HepG2 (cell line): ENCODE measurements around the gene AGER. TPM values are rescaled to one million over a fixed set of nuclear protein-coding genes. Genes with fewer than 3 reads are reported as not detected.

Experiments
- CHD4 ChIP-seq: fragments of 200-600 bp; sonication (generic); IDR thresholded peaks from 2 replicates; pipeline ENCODE4 v1.7.0; 2017; ENCODE audit warnings: mild to moderate bottlenecking, low read length, borderline replicate concordance
- ELF1 ChIP-seq: sonication (generic); formaldehyde crosslinking; IDR thresholded peaks from 2 replicates; pipeline ENCODE4 v1.4.0; 2020; ENCODE audit warnings: missing genetic modification reagents
- KDM1A ChIP-seq: IDR thresholded peaks from 2 replicates; pipeline ENCODE4 v1.6.1; 2016; ENCODE audit warnings: missing compliant biosample characterization
- MNT ChIP-seq: fragments of 450-650 bp; IDR thresholded peaks from 2 replicates; pipeline ENCODE4 v1.6.1; 2016
- NONO ChIP-seq, 2 experiments: fragments of 450-650 bp in 1 of 2; sonication (generic) in 1 of 2; formaldehyde crosslinking in 1 of 2; IDR thresholded peaks in 1 of 2; conservative IDR thresholded peaks in 1 of 2; 2 replicates each; pipeline versions ENCODE4 v1.6.1 to v1.8.0; 2017 to 2022; ENCODE audit warnings: mild to moderate bottlenecking in 1 of 2, missing genetic modification reagents in 1 of 2, moderate library complexity in 1 of 2
- PRDM4 ChIP-seq: sonication (generic); formaldehyde crosslinking; IDR thresholded peaks from 2 replicates; pipeline ENCODE4 v1.9.0; 2021; ENCODE audit warnings: missing genetic modification reagents, borderline replicate concordance
- PRMT3 ChIP-seq: sonication (generic); formaldehyde crosslinking; IDR thresholded peaks from 2 replicates; pipeline ENCODE4 v1.8.1; 2022; ENCODE audit warnings: low read depth, mild to moderate bottlenecking, moderate library complexity, missing genetic modification reagents, borderline replicate concordance
- REST ChIP-seq, 2 experiments: IDR thresholded peaks; 2 replicates each; pipeline ENCODE4 v1.6.1; 2011 to 2012; ENCODE audit warnings: low read length in 2 of 2, borderline replicate concordance in 1 of 2, low read depth in 1 of 2, mild to moderate bottlenecking in 1 of 2, moderate library complexity in 1 of 2
- RORA ChIP-seq: sonication (generic); formaldehyde crosslinking; IDR thresholded peaks from 2 replicates; pipeline ENCODE4 v1.5.0; 2020; ENCODE audit warnings: mild to moderate bottlenecking, missing genetic modification reagents, moderate library complexity
- SUZ12 ChIP-seq: fragments of 150-350 bp; IDR thresholded peaks from 2 replicates; pipeline ENCODE4 v1.6.1; 2014; ENCODE audit warnings: low read depth, low read length
- TAF15 ChIP-seq: fragments of 200-400 bp; formaldehyde crosslinking; IDR thresholded peaks from one replicate; pipeline ENCODE4 v1.6.1; 2018; ENCODE audit warnings: mild to moderate bottlenecking, low read depth, low read length; ENCODE audit not compliant: poor library complexity, severe bottlenecking
- TOPORS ChIP-seq: sonication (generic); formaldehyde crosslinking; IDR thresholded peaks from 2 replicates; pipeline ENCODE4 v1.8.0; 2023; ENCODE audit warnings: mild to moderate bottlenecking, missing genetic modification reagents
- ZMAT5 ChIP-seq: sonication (generic); formaldehyde crosslinking; IDR thresholded peaks from 2 replicates; pipeline ENCODE4 v1.5.0; 2020; ENCODE audit warnings: mild to moderate bottlenecking, low read depth, missing genetic modification reagents, borderline replicate concordance
- ZNF354B ChIP-seq: sonication (generic); formaldehyde crosslinking; IDR thresholded peaks from 2 replicates; pipeline ENCODE4 v1.8.0; 2022; ENCODE audit warnings: mild to moderate bottlenecking, missing genetic modification reagents
- ZNF44 ChIP-seq: sonication (generic); formaldehyde crosslinking; IDR thresholded peaks from 2 replicates; pipeline ENCODE4 v1.5.1; 2020; ENCODE audit warnings: mild to moderate bottlenecking, missing genetic modification reagents
- ZNF556 ChIP-seq: sonication (generic); formaldehyde crosslinking; IDR thresholded peaks from 2 replicates; pipeline ENCODE4 v1.4.0; 2020; ENCODE audit warnings: mild to moderate bottlenecking, missing genetic modification reagents, borderline replicate concordance
- ZNF775 ChIP-seq: sonication (generic); formaldehyde crosslinking; IDR thresholded peaks from 2 replicates; pipeline ENCODE4 v1.4.0; 2020; ENCODE audit warnings: missing genetic modification reagents, mild to moderate bottlenecking, moderate library complexity, borderline replicate concordance
- ZNF784 ChIP-seq: sonication (generic); formaldehyde crosslinking; IDR thresholded peaks from 2 replicates; pipeline ENCODE4 v1.5.1; 2020; ENCODE audit warnings: missing genetic modification reagents, mild to moderate bottlenecking, borderline replicate concordance
- polyA plus RNA-seq, 8 experiments: library from polyadenylated mRNA; depleted of rRNA in 3 of 8; stranded (reverse) in 7 of 8; unstranded in 1 of 8; fragments of >200 nt; fragmentation: Illumina TruSeq in 4 of 8; extraction: Trizol in 4 of 8; gene quantifications; 2 replicates each; pipeline versions ENCODE4 v1.2.1 to v1.2.3, GENCODE V29; 2011 to 2016; ENCODE audit warnings: low read depth in 4 of 8, missing spikeins in 1 of 8, mixed read lengths in 1 of 8; ENCODE audit not compliant: insufficient read depth in 1 of 8
- total RNA-seq, 5 experiments: library from RNA; depleted of rRNA; stranded (reverse); fragments of >200 nt; fragmentation: Illumina TruSeq; extraction: Trizol; gene quantifications; 2 replicates each; pipeline ENCODE4 v1.2.3, GENCODE V29; 2016; ENCODE audit warnings: low read depth in 1 of 5

The AGER gene
- total and polyA plus RNA-seq, 2 of the 13 experiments (the other 11 are each of a cell fraction or from before 2014, with no cell fraction given) = 1.9 to 5.1 TPM

GRCh38 chr6:32195902-32196681 lies 12.0 kb upstream of the AGER start (continued):
- TF ChIP-seq TOPORS (CRISPR knock-in tag) (peak; percentile 90), ZNF784 (CRISPR knock-in tag) (no peak), PRMT3 (CRISPR knock-in tag) (no peak), RORA (CRISPR knock-in tag) (no peak), ZNF775 (CRISPR knock-in tag) (no peak), CHD4 (no peak), MNT (no peak), ZNF556 (peak; percentile 86), KDM1A (CRISPR knock-in tag) (no peak), ELF1 (CRISPR knock-in tag) (peak; percentile 76), REST (IDR thresholded peaks at IDR 0.05; ENCODE audit: borderline replicate concordance in 1 of 2, low read depth in 1 of 2, low read length in 2 of 2) (no peak; a peak in 1 of 4 replicates), ZMAT5 (CRISPR knock-in tag) (no peak), ZNF354B (CRISPR knock-in tag) (no peak), SUZ12 (no peak), NONO (IDR thresholded peaks at IDR 0.05) (no peak), NONO (CRISPR knock-in tag; conservative IDR thresholded peaks at IDR 0.05) (peak; percentile 93), ZNF44 (CRISPR knock-in tag) (peak; percentile 85), TAF15 (peak; percentile 62), PRDM4 (peak; percentile 53; the same call in 1 of the 2 replicates)
